HG02588 (cell line): ENCODE measurements around the gene DPP4.
A peak's percentile ranks its signal among the peaks of the same experiment; 100 is the strongest.
"Not testable (repeated sequence)": the region's sequence is repeated elsewhere in the genome, so short reads cannot be mapped to it uniquely, and the experiment has no call there.

ENCODE experiments used
- ATAC-seq: cut with Tn5 transposase; IDR thresholded peaks from one replicate; pipeline ENCODE4 v1.9.1; 2021; ENCODE audit warnings: mild to moderate bottlenecking, moderate library complexity; ENCODE audit not compliant: unreplicated experiment

Gene DPP4

DNA sequence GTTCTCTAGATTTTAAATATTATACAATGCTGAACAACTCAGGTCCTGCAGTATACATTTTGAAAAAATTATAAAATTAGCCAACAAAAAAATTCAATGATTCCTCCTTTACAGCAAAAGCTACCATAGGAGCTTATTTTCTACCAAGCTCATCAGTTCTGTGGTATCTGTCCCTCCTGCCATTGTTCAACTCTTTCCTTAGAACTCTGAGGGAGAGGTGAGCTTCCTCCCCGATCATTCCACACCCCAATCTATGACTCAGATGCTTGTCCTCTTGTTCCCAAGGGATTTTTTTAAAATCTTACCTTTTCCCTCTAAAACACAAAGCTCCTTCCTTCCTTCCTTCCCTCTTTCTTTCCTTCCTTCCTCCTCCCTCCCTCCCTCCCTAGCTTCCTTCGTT, 13.5 kb downstream of the DPP4 start:
- no peak for ATAC-seq

DNA sequence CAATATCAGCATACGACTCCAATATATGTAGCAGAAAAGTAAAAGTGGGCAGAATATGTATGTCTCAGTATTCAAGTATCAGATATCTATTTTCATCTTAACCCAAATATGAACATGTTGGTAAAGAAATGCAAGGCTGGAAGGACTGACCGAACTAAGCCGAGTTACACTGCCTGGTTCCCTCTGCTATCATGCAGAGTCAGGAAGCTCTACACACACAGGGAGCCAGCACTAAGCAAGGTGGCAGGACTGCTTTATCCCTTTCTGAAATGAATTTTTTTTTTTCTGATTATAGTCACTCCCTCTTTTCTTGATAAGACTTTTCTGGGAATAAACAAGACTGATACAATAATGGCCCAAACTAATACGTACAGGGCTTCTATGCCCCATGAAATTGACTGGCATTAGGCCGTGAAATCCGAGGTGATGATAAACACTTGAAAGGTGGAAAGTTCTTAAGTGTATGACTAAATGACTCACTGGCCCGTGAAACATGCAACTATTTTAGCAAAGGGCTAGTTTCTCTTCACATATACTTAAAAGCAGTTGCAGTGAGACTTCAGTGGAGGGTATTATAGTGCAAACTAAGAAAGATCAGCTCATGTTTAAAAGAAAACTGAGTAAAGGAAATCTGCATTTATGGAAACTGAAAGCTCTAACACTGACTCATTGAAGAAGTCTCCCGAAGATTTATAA, 14.9 kb downstream of the DPP4 start:
- ATAC-seq, result peak; percentile 81

DNA sequence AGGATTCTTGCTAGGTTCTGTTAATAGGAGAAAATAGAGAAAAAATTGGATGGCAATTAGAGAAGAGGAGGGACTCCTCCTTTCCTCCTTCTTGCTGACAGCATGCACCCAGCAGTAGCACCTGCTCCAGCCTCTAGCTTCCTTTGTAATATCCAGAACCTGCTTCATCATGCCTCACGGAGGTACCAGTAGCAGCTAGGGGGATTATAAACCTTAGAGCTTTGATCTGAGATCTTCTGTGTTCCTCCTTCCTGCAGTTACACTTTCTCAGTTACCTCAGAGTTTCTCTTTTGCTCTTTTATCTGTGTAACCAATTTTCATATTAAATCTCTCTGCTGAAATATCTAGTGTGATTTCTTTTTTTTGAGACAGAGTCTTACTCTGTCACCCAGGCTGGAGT, 16.6 kb downstream of the DPP4 start:
- ATAC-seq, result no peak

DNA sequence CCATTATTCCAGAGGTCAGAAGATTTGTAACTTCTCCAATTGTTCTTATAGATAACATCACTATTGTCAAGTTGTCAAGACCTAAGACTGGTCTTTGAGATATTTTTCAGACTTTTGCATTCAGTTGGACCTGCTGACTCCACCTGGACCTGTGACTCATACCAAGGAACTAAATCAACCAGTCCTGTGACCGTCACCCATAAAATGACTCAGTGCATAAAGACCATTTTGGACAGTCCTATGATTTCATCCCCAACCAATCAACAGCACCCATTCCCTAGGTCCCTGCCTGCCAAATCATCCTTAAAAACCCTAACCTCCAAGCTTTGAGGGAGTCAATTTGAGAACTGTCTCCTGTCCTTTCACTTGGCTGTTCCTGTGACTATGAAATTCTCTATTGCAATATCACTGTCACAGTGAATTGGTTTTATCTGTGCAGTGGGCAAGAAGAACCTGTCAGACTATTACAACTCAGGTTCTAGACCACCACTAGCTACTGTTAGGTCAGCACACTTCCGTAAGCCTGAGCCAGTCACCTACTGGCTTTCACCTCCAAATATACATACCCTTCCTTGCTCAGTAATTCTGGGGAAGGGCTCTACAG, 17.1 kb downstream of the DPP4 start:
- ATAC-seq, result no peak

DNA sequence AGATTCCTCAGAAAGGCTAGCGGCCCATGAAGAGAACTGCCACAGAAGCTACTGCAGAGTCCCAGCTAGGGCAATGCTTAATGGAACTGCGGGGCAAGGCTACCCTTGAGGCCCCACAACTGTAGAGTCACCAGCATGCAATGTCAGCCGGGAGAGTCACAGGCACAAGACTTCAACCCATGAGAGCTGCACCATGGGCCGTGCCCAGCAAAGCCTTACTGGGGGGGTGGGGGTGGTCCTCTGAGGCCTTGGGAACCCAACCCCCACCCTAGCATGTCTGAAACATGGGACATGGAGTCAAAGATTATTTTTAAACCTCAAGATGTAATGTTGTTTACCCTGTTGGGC, 20.2 kb downstream of the DPP4 start:
- ATAC-seq, result no peak

DNA sequence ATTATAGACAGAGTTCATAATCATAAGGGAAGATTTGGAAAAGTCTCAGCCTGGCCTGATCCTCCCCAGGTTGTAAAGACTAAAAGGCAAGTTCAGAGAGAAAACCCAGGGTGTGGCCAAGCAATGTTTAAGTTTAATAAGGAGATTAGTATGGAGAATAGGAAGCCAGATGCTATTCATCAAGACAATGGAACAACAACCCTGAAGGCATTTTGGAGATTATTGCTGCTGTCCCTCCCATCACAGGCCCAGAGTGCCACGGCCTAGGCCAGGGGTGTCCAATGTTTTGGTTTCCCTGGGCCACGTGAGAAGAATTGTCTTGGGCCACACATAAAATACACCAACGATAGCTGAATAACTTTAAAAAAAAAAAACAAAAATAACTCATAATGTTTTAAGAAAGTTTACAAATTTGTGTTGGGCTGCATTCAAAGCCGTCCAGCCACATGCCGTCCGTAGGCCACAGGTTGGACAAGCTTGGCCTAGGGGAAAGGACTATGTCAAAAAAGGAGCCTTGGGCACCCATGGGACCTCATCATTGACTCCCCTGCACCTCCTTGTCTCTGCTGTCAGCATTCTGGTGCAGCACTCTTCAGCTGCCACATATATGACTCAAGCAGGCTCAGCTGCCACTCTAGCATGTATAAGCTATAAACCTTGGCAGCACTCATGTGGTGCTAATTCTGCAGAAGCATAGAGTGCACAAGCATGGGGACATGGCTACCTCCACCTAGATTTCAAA, 20.8 kb downstream of the DPP4 start:
- ATAC-seq, result no peak

DNA sequence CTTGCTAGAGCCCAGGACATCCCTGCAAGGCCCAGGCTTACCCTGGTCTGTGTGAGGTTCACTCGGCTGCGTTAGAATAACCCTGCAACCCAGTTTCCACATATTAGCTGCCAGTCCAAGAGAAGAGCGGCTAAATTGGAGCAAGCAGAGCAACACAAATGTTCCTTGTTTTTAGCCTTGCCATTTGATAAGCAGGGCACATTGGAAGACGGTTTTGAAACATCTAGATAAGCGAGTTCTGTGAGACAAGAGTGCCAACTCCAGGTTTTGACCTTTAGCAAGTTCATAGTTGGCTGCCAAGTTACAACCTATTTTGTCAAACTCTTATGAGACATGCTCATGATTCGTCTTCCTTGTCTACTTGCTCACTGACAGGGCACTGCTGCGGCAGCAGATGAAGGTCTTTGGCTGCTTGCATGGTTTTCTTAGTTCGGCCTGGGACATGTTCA, 23.5 kb downstream of the DPP4 start:
- ATAC-seq, result no peak

DNA sequence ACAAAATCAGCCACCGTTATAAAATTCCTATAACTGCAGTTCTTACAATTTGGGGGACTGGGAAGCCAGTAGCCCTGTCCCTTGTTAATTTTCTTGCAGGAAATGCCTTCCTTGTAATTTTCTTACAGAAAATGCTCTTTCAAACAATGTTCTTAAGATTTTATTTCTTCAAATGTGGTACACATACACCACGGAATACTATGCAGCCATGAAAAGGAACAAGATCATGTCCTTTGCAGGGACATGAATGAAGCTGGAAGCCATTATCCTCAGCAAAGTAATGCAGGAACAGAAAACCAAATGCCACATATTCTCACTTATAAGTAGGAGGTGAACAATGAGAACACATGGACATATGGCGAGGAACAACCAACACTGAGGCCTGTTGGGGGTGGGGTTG, 24.9 kb downstream of the DPP4 start:
- ATAC-seq, result not testable (repeated sequence)

DNA sequence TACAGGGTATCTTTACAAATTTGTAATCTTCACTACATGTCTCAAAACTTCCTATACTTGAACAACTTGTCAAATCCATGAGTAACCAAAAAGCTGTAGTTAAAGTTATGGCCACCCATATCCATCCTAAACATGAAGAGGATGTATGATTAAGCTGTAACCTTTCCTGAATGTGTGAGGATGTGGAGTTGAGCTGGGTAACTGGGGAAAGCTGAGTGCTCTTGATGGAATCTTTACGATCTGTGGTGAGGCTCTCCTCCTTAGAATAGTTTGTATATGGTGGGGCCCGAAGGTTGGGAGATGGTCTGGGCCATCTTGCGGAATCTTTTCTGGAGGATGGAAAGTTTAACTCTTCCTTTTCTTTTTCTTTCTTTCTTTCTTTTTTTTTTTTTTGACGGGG, 29.4 kb downstream of the DPP4 start:
- ATAC-seq, result no peak

DNA sequence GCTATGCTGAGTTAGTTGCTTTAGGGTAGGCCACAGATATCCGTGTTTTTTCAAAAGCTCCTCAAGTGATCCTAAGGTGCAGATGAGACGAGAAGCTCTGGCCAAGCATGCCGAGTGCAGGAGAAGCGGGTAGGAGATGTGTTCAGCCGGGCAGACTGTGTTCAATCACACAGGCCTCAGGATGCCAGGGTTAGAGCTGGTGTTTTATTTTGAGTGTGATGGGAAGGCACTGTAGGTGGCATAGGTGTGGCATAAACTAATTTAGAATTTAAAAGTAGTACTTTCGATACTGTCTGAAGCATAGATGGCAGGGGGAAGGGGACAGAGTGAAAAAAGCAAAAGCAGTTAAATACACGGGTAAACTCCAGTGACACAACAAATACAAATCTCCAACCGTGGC, 30.9 kb downstream of the DPP4 start:
- ATAC-seq, result no peak

DNA sequence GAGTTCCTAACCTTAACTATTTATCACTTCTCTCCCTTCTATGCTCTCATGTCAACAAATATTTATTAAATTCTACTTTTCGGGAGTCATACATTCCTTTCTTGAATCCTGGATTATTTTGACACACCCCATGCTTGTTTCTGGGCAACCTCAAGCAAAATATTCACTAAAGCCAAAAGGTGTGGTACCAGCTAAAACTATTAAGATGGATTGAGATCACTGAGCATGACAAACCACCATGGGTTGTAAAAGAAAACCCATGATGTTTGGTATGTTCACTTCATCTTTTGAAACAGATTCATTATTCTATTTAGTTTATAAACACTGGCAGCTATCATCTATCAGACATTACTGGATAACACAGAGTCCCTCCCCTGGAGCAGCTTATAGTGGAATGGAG, 32.5 kb downstream of the DPP4 start:
- ATAC-seq, result no peak

DNA sequence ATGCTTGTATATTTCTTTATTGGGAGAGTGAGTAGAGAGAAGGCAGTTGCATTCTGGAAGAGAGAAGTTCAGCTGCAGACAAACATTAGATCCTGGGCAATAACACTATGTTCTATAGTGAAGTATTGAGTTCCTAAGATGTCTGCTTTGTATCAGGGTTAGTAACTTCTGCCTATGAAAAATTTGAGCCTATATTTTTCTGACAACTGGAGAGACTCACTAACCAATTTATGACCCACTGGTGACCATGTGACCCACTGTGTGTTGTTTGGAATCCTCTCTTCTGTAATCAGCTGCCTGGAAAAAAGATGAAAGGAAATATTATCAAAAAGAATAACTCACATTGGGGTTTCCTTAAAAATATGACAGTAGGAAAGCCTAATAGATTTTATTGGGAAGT, 35.3 kb downstream of the DPP4 start:
- no peak for ATAC-seq

DNA sequence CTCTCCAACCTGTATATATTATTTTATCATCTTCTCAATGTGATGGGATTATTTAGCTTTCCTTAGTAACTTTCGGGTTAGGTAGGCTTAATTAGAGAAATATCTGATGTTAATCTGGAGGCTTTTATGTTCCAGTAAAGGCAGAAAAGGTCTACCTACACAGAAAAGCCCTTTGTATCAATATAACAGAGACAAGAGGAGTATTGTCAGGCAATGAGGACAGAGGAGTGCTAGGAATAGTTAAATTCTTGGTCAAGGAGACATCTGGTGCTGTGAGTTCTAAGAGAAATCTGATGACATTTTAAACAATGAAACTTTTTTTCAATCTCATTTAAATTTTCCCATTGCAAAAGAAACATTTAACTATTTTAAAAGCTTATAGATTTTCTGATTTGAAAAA, 36.1 kb downstream of the DPP4 start:
- ATAC-seq, result no peak

DNA sequence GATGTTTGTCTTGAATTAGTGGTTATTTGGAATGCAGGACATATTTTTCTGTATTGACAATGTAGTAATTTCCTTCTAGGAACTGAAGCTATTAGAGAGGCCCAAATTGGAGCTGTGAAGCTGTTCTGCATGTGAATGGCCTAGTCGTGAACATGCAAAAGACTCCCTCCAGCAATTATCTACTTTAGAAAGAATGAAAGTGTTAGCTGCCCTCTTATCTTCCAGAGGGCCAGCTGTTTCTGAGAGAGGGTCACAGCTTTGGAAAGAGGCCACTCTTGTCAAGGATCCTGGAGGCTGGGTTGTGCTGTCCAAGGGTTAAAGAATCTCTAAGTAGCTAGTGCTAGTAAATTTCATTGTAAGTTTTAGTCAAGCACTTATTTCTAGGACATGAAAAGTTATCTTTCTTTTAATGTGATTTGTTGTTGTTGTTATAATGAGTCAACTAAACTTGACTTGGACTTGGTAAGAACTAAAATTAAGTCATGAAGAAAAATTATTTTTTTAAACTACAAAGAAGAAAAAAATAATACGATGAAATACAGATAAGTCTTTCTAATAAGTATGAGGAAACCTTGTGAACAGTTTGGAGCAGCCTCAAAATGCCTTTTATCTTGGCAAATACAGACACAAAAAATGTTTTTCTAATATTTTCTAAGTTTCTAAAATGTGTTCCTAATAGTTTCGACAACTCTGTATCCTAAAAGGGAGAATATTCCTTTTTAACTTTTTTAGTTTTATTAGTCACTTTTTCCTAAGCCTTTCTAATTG, 36.8 kb downstream of the DPP4 start:
- ATAC-seq, result no peak

DNA sequence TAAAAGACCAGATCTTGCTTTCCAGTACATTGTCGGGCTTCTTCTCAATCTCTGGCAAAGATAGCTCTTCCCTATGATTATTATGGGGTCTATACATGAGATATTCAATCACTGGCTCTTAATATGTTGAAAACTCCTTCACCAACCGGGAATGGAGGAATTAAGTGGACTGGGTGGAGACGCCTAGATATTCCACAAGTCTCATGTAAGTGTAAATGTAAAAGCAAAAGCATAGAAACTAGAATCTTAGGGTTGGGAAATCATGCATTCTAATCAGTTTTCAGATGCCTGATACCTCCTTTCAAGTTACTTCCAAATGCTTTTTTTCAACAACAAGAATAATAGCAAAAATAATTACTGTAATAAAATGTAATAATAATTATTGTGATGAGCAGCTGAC, 38.0 kb downstream of the DPP4 start:
- no peak for ATAC-seq

DNA sequence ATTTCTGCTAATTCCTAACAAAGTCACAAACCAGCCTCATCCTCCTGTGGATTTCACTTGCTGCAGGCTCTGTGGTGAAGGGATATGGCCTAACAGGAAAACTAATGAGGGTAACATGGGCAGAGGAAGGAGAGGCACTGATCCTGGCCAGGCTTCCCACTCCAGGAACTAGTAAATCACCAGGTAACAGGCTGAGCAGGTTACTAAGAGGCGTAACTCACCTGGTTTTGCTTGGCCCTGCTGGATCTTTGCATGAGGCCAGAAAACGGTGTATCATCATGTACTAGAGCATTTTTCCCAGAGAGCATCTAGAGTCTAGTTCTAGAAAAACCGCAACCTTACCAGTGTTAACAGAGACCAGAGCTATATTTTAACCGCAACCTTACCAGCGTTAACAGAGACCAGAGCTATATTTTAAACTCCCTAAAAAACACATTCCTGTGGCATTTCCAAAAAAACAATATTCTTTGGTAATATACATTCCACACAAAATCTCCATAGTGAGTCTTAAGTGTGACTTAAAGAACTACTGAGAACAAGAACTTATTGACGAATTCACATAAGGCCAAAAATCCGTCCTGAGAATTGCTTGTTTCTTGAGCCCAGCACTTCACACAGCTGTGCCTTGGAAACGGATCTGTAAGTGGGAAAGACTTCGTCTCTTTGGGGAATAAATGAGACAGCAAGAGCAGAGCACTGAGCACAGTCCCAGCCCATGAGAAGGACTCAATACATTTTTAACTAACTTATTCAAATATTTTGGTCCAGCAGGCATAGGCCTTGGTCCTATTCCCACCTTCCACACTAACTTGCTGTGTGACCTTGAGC, 43.4 kb downstream of the DPP4 start:
- ATAC-seq, result no peak

DNA sequence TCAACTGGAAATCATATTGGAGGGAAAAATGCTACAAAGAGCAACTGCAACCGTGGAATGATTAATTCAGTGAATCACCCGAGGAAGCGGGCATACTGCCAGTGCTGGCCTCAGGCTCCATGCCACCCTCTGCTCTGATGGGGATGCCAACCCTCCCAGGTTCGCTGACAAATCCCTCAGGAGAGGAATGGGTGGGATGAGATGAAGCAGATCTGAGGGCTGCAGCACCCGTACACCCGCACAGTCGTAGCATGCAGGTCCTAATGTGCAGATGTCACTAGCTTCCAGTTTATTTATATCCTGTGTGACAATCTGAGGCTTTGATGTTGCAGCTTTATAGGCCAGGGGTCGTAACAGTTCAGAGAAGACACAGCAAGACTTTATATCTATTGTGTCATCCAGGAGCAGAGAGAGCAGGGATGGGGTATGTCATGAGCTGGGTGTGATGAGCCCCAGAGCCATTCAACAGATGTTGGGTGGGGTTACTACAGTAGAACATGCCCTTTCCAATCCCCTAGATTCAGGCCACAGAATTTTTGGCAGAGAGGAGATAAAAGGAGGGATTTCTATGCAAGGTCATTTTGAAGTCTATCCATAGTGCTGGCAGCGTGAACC, 44.6 kb downstream of the DPP4 start:
- no peak for ATAC-seq

DNA sequence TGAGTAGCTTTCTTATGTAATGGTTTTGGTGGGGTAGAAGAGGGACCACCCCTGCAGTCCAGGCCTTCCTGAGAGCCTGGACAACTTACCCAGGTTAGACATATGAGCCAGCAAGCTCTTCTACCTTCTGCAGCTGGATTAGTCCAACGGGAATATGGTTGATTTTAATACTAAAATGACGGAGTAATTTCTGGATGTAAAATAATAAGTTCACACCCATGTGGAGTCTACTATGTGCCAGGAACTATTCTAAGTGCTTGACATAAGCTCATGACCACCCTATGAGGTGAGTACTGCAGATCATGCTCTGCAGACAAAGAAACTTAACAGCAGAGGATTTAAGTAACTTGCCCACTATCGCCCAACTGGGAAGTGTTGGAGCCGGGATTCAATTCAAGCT, 45.5 kb downstream of the DPP4 start:
- no peak for ATAC-seq

DNA sequence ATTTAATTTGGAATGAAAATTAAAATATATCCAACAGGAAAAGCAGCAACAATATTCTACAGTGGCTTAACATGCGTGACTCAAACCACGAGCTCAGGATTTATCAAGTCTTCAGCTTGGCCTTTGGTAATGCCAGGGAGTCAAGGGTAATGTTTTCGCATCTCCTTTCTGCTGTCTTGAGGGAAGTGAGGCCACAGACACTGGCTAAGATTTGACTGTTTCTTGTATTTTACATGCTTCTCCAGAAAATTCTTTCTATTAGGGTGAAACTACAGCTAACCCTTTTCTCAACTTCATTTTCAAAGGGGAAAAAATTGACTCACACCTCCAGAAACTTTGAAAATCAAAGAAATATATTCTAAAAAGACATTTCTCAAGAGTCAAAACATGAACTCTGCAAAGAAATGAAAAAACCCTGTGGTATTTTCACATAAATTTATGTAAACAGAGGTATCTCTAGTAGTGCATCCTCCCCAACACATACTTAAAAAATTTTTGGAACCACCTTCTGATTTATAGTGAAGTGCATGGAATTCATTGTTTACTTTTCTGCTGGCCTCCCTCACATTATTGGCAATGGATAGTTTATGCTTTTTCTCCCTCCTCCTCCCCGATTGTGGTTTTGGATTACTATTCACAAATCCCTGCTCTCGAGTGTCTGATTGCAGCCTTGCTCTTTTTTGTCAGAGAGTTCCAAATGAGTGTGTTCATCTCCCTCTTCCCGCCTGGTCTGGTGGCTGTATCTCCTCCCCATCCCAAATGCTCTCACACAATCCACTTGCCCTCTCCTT, 48.7 kb downstream of the DPP4 start:
- ATAC-seq, result no peak
